ENCODE measurements around the gene EXOC3.
"Not testable (repeated sequence)": the region's sequence is repeated elsewhere in the genome, so short reads cannot be mapped to it uniquely, and the experiment has no call there.

EXOC3 gene

DNA sequence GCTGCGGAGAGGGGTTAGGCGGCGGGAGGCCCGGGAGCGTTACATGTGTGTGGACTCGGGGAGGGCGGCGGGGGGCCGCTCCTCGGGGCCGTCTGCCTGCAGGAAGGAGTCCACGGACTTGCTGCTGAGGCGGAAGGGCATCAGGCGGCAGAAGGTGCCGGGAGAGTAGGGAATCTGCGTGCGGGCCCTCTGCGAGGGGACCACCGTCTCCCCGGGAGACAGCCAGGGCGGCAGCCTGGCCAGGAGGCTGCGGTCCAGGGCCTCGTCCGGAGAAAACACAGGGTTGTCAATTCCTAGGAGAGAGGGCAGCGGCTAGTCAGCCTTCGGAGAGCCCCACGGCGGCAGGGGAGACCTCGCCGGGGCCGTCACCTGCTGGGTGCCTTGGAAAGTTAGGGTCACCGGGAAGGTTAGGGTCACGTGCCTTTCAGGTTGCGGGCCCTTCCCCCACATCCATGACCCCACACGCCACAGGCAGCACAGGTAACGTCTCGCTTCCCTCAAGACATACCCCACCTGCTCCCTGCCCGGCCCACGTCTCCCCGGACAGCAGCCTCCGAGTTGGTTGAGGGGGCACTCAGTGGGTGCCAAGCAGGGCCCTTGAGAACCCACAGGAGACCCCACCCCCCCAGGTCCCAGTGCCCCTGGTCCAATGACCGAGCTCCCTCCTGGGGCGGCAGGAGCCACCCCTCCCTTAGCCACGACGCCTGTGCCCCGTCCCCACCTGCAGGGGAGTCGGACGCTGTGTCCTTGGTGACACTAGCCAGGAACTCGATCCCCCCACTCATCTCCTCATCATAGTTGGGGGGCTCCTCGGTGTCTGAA lies 32.1 kb downstream of the EXOC3 start:
- ATAC-seq = no peak

DNA sequence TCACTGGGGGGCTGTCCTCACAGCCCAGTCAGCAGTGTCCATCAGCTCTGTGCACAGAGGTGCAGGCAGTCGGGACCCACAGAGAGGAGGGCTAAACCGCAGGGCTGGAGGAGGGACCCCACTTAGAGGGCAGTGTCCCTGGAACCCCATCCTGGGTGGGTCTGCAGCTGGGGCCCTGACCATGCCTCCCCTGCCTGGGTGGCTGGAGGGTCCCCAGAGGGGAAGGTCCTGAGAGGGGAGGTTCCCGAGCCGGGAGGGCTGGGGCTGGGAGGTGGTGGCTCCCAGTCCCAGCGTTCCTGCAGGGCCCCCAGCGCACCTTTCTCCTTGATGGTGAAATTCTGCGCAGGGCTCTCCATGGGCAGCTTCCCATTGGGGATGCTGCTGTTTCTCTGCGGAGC lies 32.7 kb downstream of the EXOC3 start:
- ATAC-seq = no peak

DNA sequence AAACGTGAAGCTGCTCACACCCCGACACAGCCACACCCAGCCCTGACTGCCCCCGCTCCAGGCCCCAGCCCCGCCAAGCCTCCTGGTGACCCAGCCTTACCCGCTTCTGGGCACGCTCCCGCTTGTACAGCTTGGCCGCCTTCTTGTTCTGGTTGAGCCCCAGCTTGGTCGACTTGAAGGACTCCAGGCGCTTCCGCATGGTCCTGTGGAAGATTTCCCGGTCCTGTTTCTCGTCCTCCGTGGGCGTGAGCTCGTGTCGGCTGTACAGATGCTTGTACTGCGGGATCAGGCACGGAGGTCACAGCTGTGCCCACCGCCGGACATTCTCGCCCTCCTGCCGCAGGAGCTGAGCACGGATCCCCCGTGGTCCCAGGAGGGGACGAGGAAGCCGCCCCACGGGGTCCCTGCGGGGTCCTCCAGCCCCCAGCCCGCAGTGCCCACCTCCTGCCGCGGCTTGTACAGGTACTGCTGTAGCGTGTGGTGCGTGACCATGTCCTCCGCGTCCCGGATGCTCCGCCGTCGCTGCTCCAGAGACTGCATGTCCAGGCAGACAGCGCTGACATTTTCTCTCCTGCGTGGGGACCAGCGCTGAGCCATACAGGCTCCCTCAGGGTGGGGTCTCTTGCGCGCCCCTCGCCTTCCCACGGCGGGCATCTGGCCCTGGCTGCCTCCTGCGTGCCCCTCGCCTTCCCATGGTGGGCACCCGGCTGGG lies 33.3 kb downstream of the EXOC3 start:
- no peak for ATAC-seq

DNA sequence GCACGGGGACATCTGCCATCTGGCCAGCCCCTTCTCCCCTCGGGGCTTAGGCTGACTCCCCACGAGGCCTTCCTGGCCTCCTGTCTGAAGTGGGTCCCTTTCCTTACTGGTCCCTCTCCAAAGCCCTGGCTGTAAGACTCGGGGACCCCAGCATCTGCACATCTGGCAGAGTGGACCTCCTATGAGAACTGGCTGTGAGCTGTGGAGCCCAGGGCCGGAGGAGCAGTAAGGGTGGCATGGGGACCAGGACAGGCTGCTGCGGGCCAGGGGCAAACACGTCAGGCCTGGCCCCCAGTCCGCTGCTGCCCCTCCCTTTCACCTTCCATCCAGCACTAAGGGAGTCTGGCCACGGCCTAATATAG lies 33.8 kb downstream of the EXOC3 start:
- ATAC-seq = no peak

DNA sequence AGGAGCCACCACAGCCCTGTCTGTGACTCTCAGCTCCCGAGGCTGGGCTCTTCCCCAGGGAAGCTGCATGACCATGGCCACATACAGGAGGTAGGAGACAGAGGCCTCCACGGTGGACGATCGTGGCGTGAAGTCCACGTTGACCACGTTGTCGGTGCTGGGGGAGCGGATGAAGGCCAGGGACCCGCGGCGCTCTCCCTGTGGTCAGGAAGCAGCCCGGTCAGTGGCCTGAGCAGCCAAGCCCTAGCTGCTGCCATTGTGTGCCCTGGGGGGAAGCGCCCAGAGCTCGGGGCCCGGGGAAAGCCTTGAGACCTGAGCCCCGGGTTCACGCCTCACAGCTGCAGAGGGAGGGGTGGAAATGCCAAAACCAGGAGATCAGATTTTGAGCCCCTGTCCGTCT lies 34.3 kb downstream of the EXOC3 start:
- no peak for ATAC-seq

DNA sequence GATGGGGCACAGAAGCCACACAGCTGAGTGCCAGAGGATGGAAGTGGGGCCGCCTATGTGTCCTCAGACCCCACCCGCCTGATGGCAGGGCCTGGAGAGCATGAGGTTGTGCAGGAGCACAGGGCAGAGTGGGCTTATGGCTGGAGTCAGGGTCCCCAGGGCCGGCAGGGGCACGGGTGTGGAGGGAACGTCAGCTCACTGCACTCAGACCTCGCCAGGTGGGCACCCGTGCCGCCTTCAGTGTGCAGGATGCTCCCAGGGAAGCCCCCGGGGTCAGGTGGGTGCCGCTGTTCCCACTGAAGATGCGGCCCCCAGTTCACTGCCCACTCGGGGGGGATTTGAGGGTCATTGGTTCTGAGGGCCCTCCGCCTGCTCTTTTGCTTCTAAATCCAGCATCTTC lies 34.9 kb downstream of the EXOC3 start:
- ATAC-seq = no peak

DNA sequence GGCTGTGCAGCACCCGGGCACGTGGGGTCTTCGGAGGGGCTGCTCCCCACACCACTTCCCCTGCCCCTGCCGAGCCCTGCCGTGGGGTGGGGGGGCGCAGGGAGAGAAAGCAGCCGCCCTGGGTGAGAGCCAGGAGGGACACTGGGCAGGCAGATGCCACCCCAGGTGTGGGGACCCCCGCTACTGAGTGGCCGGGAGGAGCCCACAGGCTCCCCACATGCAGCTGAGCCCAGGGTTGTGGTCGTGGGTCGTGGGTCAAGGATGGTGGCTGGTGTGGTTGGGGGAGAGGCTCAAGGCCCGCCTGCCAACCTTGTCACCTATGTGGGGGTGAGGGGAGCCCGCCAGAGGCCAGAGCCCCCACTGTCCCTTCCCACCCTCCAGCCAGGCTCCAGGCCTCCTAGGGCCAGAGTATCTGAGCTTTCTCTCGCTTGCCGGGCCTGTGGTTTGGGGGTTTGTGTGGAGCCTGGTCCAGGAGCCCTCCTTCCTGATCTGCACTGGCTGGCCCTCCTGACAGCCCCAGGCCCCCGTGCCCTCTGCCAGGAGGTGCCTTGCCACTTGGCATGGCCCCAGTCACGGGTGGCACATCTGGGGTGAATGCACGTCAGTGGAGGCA lies 35.5 kb downstream of the EXOC3 start:
- ATAC-seq = no peak

DNA sequence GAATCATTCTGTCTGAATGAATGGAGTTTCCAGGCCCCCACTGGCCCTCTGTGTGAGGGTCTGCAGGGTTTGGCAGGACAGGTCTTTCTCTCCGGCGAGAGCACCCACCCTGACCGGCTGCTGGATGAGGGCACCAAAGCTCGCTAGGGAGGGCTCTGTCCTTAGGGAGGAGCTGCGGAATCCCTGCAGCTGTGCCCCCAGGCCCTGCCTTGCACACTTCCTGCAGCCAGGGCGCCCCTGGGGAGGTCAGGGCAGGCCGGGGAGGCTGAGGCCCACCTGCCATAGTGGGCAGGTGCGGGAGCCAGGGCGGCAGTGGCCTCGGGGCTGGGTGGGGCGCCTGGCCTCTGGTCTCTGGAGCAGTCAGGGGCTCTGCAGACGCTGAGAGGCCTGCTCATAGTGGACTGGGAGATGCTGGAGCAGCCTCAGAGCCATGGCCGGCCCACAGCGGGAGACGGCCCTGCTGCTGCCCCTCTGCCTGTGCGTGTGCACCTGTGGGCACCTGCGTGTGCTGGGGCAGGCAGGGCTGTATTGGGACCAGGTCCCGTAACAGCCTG lies 36.1 kb downstream of the EXOC3 start:
- no peak for ATAC-seq

DNA sequence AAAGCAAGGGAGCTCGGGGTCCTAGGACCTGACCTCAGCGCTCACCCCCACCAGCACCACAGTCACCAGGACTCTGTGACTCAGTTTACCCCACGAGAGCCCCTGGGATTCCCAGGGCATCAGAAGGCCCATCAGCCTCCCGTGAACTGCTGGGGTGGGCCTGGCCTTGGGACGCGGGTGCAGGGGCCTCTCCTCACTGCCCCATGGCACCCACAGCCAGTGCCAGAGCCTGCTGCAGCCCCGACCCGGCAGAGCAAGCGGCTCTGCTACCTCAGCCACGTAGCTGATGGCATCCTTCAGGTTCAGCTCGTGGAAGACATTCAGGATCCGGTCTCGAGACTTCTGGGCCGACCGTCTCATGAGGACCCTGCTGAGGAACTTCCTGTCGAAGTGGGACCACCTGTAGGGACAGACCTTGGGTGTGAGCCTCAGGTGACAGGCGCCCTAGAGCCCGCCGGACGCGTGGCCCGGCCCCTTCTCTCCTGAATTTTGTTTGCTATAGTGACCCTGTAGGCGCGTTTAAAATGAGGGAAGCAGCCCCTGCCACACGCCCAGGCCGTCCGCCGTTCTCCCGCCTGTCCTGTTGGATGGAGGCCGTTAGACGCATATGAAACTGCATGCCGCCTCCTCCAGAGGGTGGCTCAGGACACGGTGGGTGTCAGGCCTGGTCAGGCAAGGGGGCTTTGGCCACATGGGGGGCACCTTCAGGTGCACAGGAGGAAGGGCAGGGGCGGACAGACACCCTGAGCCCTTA lies 36.8 kb downstream of the EXOC3 start:
- no peak for ATAC-seq

DNA sequence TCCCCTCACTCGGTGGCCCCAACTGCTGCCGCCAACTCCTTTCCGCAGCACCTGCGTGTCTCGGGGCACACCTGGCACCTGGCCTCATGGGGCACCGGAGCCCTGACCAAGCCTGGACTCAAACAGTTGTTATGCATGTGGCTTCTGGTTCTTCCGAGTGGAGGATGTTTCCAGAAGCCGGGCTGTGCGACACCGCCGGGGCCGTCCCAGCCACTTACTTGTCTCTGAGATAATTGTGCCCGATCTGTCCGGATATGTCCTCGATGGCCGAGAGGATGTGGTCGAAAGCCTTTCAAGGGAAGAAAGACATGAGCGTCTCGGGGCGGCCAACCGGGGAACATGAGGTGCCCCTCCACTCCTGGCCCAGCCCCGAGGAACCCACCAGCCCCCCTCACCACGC lies 38.4 kb downstream of the EXOC3 start:
- no peak for ATAC-seq

DNA sequence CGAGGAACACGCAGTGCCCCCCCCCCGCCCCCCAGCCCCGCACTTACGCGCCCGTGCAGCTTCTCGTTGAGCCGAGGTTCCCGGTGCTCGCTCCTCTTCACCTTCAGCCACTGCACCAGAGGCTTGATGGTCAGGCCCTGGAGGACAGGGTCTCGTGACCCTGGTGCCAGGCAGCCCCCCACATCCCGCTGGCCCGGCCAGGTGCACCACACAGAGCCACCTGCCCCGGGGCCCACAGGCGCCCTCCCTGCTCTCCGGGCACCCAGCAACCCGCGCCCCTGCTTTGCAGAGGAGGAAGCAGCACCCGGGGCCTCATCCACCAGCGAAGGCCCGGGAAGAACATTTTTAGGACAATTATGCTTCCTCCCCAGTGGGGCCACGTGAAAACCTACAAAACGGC lies 39.0 kb downstream of the EXOC3 start:
- no peak for ATAC-seq

DNA sequence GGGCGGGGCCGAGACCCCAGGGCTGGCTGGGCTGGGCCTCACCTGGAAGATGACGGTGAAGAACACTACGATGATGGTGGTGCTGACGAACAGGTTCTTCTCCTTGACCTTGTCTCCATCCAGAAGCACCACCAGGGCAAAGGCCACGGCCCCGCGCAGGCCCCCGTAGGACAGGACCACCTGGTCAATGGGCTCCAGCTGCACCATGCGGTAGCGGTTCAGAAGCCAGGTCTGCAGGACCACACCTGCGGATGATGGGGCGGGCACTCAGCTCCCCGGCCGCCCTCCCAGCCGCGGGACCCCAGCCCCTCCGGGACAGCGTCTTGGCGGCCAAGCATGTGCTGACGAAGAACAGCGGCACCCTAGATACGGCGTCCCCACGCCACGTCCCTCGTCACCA lies 39.5 kb downstream of the EXOC3 start:
- ATAC-seq = no peak

DNA sequence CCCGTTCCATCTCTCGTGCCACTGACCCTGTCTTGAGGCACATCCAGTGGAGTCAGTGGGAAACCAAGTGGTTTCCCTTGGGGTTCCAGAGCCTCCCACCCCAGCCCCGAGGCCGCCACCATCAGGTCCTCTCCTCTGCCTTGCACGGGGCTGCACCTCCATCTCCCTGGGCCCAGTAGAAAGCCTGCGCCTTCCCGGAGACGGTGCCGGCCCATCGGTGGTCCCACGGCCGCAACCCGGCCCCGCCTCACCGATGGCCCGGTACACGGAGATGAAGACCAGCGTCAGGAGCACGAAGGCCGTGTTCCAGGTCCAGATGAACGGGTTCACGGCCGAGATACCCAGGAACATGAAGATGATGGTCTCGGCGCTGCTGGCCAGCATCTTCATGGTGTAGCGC lies 40.0 kb downstream of the EXOC3 start:
- no peak for ATAC-seq

DNA sequence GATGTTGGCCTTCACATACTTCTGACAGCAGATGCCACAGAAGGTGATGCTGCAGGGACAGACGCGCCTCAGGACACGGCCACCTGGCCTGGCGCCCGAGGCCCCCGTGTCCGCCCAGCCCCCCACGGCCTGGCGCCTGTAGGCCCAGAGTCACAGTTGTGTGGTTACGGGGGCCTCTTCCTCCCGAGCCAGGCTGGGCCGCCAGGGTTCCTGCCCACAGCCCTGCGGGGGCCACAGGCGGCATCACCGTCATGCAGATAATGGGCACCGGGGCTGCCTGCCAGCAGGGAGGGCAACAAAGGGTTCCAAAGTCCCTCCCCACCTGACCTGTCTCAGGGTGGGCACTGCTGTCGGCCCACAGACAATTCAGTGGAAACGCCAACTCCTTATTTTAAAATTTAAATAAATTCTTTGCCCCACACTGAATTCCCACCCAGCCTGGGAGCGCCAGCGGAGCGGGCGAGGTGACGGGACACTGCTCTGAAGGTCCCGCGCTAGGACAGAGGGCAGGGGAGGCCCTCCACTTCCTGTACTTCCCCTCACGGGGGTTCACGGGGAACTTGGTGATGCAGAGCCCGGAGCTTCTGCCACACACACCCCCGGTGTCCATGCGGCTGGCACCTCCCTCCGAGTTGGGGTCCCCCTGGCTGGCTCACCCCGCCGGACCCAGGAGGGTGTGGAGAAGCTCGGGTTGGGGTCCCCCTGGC lies 40.6 kb downstream of the EXOC3 start:
- no peak for ATAC-seq

DNA sequence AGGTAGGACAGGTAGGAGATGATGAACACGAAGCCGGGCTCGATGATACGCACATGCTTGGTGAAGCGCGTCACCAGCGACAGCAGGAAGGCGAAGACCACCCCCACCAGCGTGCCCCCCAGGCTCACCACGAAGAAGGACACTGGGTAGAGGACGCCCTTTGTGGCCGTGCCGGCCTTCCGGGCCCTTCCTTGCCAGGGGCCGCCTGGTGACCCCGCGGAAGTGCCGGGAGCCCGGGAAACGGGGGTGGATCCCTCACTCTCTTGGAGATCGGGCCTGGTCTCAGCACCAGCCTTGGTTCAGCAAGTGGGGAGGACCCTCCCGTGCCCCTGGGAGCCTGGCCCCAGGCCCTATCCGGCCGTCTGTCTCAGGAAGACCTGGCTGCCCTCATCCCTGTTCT lies 41.6 kb downstream of the EXOC3 start:
- ATAC-seq = no peak

DNA sequence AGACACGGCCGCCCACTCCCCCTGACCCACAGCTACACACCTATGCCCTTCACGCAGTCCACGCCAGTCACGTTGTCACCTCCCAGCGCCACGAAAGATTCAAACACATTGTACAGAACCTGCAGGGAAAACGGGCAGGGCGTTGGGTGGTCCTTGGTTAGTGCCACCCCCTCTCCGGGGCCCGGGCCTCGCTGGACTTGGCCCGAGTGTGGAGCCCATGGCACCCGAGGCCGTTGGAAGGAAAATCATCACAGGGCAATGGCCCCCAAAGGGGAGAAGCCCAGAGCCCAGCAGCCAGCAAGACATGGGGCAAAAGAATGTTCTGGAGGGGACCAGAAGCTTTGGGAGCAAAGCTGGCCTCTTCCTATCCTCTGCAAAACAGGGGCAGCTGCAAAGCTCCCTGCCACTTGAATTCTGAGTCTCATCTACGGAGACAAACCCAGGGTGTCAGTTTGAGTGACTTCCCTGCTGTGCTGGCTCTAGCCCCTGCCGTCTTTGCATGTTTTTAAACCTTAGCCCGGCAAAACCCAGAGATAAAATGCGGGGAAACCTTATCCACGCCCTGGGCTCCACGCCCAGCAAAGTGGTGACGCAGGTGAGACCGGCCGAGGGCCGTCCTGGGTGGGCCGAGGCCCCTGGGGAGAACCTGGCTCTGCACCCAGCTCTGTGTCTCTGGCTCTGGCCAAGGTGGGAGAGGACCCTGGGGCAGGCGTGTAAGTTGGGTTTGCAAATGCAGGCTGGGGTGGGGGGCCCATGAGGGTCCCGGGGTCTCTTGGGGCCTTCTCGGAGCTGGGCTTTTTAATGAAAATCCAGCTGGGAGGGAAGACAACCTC lies 42.4 kb downstream of the EXOC3 start:
- no peak for ATAC-seq

DNA sequence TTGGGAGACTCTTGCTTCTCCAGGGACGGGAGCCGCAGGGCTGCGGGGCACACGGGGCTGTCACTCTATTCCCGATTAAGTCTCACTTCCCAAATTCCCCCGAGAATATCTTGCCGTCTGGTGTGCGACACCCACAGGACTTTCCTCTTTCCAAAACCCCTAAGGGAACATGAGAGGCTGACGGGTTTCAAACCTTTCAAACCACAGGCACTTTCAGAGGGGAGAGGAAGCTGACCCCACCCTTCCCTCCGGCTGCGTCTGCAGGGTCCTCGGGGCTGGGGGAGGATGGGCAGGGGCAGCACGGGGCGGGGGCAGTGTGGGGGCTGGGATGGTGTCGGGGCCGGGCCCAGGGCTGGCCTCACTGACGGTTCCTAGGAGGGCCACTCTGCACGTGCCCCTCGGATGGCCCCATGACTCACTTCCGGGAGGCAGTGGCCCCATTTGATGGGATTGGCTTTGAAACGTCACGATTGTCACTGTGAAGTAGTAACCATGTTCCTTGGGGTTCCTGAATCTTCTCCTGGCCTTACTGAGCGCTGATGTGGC lies 43.0 kb downstream of the EXOC3 start:
- peak; percentile 36 to 46 for ATAC-seq

DNA sequence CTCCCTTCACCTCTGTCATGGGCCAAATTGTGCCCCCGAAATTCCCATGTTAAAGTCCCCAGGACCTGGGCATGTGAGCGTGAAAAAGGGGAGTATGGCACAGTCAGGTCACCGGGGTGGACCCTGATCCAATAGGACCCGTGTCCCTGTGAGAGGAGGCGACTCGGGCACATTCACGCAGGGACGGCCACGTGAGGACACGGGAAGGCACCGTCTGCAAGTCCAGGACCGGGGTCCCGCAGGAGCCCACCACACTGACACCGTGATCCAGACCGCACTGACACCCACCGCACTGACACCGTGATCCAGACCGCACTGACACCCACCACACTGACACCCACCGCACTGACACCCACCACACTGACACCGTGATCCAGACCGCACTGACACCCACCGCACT lies 43.6 kb downstream of the EXOC3 start:
- ATAC-seq = not testable (repeated sequence)

DNA sequence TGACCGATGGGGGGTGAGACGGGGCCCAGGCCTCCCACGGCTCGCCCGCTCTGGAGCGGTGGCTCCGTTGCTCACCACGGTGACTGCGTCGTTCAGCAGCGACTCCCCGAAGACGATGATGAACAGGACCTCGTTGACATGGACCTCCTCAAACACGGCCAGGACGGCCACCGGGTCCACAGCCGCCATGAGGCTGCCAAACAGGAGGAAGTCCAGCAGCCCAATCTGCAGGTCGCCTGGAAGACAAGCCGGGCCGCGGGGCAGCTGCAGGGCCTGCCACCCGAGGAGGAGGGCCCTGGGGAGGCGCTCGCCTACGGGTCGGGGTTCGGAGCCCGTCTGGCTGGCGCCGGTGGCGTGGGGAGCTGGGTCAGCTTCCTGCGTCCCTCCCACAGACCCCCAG lies 45.3 kb downstream of the EXOC3 start:
- no peak for ATAC-seq

DNA sequence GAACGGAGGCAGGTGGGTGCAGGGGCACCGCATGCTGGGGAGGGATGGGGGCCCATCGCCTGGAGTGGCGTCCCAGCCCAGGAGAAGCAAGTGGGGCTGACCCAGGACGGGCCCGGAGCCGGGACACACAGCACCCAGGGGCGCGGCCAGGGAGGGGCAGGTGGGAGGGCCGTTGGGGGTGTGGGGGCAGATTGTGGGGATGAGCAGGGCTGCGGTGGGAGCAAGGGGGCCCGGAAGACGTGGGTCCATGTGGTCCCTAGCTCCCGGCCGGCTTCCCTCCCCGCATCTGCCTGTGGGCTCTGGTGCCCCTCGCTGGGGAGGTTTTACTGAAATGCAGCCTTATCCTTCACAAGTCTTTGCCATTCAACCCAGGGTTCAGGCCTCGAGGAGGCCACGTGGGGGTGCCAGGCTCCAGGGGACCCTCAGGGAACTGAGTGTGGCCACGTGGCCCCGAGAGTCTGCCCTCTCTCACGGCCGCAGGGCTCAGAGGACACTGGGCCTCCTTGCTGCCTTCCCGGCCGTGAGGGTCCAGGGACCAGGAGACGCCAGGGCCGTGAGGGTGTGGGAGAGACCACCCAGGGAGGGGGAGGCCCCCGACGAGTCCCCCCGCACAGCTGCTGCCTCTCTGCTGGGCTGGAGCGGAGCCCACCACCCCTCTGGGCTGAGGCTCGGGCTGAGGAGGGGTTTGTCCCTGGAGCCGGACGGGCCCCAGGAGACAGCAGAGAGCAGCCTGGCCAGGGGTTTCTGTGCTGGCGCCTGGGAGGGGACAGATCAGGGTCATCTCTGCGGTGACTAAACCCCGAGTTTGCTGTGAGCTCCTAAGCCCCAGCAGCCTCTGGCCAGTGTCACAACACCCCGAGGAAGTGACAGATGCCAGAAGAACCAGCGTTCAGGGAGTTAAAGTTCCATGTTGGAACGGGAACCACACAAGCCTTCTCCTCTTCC lies 46.0 kb downstream of the EXOC3 start:
- no peak for ATAC-seq
